ENCODE results near the gene TSSK1B.
"Not testable (repeated sequence)": the region's sequence is repeated elsewhere in the genome, so short reads cannot be mapped to it uniquely, and the experiment has no call there.

TSSK1B gene

GRCh38 chr5:113433862-113434612 lies 752 bp downstream of the TSSK1B start:
- no peak for TF ChIP-seq CTCF (IDR thresholded peaks at IDR 0.05; ENCODE audit: extremely low read depth, missing control alignments)
- no peak for DNase-seq (ENCODE audit: low spot score)

- TF ChIP-seq CTCF (IDR thresholded peaks at IDR 0.05; ENCODE audit: extremely low read depth, missing control alignments): no peak
- DNase-seq (ENCODE audit: low spot score): no peak
Observed at GRCh38 chr5:113433071-113433470, 1.7 kb downstream of the TSSK1B start.

- no peak for DNase-seq (ENCODE audit: low spot score)
- no peak for TF ChIP-seq CTCF (IDR thresholded peaks at IDR 0.05; ENCODE audit: extremely low read depth, missing control alignments)
Observed at GRCh38 chr5:113427871-113428574, 6.8 kb downstream of the TSSK1B start.

- TF ChIP-seq CTCF (IDR thresholded peaks at IDR 0.05; ENCODE audit: extremely low read depth, missing control alignments): no peak
- no peak for DNase-seq (ENCODE audit: low spot score)
Observed at GRCh38 chr5:113425909-113426308, 8.9 kb downstream of the TSSK1B start.

- TF ChIP-seq CTCF (IDR thresholded peaks at IDR 0.05; ENCODE audit: extremely low read depth, missing control alignments): no peak
- DNase-seq (ENCODE audit: low spot score): no peak
Observed at GRCh38 chr5:113421693-113422092, 13.1 kb downstream of the TSSK1B start.

GRCh38 chr5:113405530-113405929 lies 29.3 kb downstream of the TSSK1B start:
- no peak for DNase-seq (ENCODE audit: low spot score)
- no peak for TF ChIP-seq CTCF (IDR thresholded peaks at IDR 0.05; ENCODE audit: extremely low read depth, missing control alignments)

GRCh38 chr5:113404269-113404668 lies 30.5 kb downstream of the TSSK1B start:
- DNase-seq (ENCODE audit: low spot score): no peak

GRCh38 chr5:113397986-113398385 lies 36.8 kb downstream of the TSSK1B start:
- DNase-seq (ENCODE audit: low spot score): not testable (repeated sequence)

More at GRCh38 chr5:113404269-113404668, 30.5 kb downstream of the TSSK1B start:
- no peak for TF ChIP-seq CTCF (IDR thresholded peaks at IDR 0.05; ENCODE audit: extremely low read depth, missing control alignments)
